ENCODE measurements around the gene RNF150.
"Not testable (repeated sequence)": the region's sequence is repeated elsewhere in the genome, so short reads cannot be mapped to it uniquely, and the experiment has no call there.

RNF150 gene

DNA sequence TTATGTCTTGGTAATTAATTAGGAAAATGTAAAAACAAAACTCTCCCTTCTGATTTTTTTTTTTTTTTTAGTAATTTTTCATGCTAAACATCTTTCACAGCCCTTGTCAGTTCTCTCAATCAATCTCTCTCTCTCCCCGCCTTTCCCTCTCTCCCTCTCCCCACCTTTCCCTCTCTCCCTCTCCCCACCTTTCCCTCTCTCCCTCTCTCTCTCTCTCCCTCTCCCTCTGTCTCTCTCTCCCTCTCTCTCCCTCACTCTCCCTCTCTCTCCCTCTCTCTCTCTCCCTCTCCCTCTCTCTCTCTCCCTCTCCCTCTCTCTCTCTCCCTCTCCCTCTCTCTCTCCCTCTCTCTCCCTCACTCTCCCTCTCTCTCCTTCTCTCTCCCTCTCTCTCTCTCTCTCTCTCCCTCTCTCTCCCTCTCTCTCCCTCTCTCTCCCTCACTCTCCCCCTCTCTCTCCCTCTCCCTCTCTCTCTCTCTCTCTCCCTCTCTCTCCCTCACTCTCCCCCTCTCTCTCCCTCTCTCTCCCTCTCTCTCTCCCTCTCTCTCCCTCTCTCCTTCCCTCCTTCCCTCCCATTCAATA lies 322.6 kb downstream of the RNF150 start:
- DNase-seq, result not testable (repeated sequence)

Measured in activated CD4-positive, alpha-beta T cell treated with anti-CD3 and anti-CD28 coated beads for 48 hours (primary cell).